Hematopoietic multipotent progenitor cell treated with erythropoietin and hydrocortisone succinate and interleukin-3 and kit ligand, for 8 days (in vitro differentiated cells): ENCODE data around the gene KCNK6.

Experiments
- DNase-seq: peaks from one replicate; pipeline ENCODE4 v3.0.0-alpha.2; 2015

Gene KCNK6

DNA sequence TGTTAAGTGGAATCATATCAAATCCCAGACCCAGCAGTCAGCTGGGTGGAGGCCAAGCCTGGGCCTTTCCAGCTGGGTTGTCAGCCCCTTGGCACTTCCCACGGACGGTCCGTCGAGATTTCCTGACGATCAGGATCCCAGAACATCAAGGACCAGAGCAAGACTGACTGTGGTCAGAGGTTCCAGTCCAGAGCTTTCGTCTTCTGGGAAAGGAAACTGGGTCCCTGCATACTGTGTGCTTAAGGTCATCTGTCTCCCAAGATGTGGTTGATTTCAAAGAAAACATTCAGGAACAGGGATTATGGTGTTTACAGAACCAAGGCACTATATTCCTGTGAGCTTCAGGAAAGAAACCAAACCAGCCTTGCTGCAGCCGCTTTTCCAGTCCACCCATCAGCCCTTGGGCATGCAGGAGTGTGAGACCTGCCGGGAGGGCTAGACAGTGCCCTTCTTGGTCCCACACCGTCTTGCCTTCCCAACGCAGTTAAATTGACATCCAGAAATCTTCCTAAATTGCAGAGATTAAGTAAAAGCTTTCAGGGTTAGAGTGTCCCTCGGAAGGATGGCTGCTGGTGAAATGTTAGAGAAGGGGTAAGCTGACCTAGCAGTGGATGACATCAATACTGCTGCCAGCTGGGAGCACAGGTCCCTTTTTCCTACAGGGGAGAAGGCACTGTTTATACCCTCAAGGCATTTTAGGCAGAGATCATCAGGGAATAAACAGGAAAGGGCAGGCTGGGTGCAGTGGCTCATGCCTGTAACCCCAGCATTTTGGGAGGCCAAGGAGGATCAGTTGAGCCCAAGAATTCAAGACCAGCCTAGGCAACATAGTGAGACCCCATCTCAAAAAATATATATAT is 20.6 kb upstream of the KCNK6 start:
- DNase-seq, result no peak

DNA sequence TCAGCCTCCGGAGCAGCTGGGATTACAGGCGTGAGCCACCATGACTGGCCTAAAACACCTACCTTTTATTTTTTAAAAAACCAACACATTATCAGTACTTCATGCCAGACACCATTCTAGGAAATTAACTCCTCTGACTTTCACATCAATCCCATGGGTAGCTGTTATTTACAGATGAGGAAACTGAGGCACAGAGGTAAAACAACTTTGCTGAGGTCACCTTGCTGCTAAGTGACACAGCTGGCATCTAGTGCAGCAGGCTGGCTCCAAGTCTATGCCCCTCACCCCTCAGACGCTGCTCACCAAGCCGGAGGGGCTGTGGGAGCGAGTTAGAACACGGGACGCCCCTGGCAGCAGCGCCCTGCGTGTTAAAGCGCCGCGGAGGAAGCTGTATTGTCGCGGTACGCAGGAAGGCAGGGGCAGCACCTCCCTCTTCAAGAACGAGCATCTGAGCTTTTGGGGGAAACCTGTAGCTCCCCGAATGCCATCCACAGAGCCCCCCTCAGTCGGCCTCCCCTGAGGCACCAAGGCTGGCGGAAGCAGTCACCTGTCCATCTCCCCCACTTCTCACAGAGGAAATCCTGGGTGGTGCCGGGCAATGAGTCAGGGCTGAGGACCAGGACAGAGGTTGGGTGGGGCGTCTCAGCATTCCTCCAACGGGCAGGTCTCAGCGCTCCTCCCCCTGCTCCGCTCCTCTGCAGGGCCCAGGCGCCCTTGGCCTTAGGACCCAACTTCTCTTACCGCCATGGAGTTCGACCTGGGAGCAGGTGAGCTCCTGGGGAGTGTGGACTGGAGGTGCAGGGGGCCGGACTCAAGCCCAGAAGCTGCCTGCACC is 15.9 kb upstream of the KCNK6 start, which contains the start of gene C19orf33:
C19orf33 (plus strand) TSS at position 735 of the 835 bp plus-strand sequence; CDS start at position 746, 11 bp downstream.
- peak; percentile 58 for DNase-seq

- no peak for DNase-seq
Measured at GRCh38 chr19:38304352-38304865, 15.2 kb upstream of the KCNK6 start.

- DNase-seq, result peak; percentile 69
Measured at GRCh38 chr19:38304866-38305429, 14.7 kb upstream of the KCNK6 start.

DNA sequence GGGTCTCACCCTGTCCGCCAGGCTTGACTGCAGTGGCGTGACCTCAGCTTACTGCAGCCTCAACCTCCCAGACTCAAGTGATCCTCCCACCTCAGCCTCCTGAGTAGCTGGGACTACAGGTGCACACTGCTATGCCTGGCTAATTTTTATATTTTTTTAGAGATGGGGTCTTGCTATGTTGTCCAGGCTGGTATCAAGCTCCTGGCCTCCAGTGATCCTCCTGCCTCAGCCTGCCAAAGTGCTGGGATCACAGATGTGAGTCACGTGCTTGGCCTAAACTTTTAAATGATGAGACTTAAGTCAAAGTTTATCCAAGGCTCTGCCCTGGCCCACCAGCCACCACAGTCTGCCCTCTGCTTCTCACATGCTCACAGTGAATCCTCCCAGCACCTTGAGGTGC is 13.4 kb upstream of the KCNK6 start:
- no peak for DNase-seq

DNA sequence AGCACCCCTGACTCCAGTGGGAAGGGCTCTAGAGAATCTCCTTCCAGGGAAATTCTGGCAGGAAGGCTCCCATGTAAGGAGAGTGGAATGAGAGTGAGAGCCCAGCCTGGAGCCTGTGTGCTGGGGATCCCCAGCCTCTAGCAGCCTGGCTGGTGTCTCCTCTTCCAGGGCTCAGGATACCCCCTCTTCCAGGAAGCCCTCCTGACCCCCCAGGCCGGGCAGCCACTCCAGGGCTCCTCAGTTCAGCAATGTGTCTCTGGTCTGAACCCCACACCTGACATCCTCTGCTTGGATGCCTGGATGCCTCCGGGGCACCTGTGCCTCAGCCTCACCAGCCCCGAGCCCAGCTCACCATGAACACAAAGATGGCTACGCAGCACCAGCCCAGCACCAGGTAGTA is 12.6 kb upstream of the KCNK6 start:
- DNase-seq, result no peak

GRCh38 chr19:38307597-38307996 is 12.0 kb upstream of the KCNK6 start:
- no peak for DNase-seq

- no peak for DNase-seq
Measured at GRCh38 chr19:38308006-38308766, 11.5 kb upstream of the KCNK6 start.

DNA sequence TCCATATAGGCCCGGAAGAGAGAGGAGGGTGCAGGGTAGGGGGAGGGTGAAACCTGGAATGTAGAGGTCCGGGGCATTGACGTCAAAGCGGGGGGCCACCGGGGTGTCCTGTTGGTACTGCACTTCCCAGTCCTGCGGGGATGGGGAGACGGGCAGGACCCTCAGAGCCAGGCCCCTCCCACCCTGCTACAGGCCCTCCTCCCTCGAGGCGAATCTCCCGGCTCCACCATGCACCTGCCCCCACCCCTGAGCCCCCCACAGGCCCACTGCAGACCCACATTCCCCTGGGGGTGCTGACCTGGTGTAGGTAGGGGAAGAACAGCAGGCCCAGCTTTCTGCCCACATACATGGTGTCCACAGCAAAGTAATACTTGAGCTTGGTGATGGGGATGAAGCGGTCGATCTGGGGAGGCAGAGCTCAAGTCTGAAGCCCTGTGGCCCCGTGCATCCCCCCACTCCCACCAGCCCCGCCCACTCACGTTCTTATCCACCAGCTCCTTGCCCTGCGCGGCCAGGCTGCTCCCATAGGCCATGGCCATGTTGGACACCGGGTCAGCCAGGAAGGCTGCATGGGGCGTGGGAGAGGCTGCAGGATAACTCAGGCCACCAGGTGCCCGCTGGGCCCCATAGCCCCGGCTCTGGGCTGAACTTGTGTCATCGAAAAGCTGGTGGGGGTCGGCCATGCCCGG is 10.6 kb upstream of the KCNK6 start:
- no peak for DNase-seq

DNA sequence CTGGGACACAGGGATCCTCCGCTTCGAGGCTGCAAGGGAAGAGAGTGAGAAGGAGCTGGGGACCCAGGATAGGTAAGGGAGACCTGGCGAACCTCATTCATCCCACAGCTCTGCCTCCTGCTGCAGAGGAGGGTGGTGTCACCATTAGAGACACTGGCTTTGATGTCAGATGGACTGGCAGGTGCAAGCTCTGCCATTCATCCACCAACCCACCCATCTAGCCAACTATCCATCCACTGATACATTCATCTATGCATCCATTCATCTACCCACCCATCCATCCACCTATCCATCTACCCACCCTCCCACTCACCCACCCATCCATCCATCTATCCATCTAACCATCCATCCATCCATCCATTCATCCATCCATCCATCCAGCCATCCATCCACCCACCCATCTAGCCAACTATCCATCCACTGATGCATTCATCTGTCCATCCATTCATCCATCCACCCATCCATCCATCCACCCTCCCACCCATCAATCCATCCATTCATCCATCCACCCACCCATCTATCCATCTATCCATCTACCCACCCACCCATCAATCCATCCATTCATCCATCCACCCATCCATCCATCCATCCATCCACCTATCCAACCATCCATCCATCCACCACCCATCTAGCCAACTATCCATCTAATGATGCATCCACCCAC is 9.9 kb upstream of the KCNK6 start:
- DNase-seq, result no peak

GRCh38 chr19:38310279-38310670 is 9.4 kb upstream of the KCNK6 start:
- DNase-seq, result no peak

GRCh38 chr19:38310986-38311385 is 8.7 kb upstream of the KCNK6 start:
- no peak for DNase-seq

GRCh38 chr19:38315657-38316476 is 3.8 kb upstream of the KCNK6 start, which contains the start of gene YIF1B:
TSS of gene YIF1B (minus strand) at chr19:38315947. CDS start at chr19:38315917, 30 bp downstream.
- peak; percentile 98 for DNase-seq

GRCh38 chr19:38316477-38317067 is 3.1 kb upstream of the KCNK6 start:
- DNase-seq, result no peak

- peak; percentile 95 for DNase-seq
Measured at GRCh38 chr19:38317104-38317612, 2.5 kb upstream of the KCNK6 start.

GRCh38 chr19:38318660-38319059 is 985 bp upstream of the KCNK6 start:
- peak; percentile 27 for DNase-seq

- DNase-seq, result no peak
Measured at GRCh38 chr19:38320969-38321339, 1.3 kb downstream of the KCNK6 start.

GRCh38 chr19:38321646-38322196 is 2.1 kb downstream of the KCNK6 start:
- no peak for DNase-seq

GRCh38 chr19:38323291-38323690 is 3.6 kb downstream of the KCNK6 start:
- DNase-seq, result no peak
